Brain microvascular endothelial cell (primary cell): ENCODE measurements around the gene PDE4D.

Source experiments
- DNase-seq: peaks from one replicate; pipeline ENCODE4 v3.0.0-alpha.2; 2020
- H3K27ac ChIP-seq: fragments of 250-450 bp; sonication (Bioruptor Pico); 2 replicates; pipeline ENCODE4 v1.5.1; 2020; ENCODE audit warnings: mild to moderate bottlenecking, moderate library complexity
- H3K27me3 ChIP-seq: fragments of 250-450 bp; sonication (Bioruptor Pico); replicated peaks from 2 replicates; pipeline ENCODE4 v1.5.1; 2020; ENCODE audit warnings: mild to moderate bottlenecking
- H3K36me3 ChIP-seq: fragments of 250-450 bp; sonication (Bioruptor Pico); replicated peaks from 2 replicates; pipeline ENCODE4 v1.5.1; 2020; ENCODE audit warnings: mild to moderate bottlenecking
- H3K4me3 ChIP-seq: 2 replicates; pipeline ENCODE4 v1.5.1; 2011; ENCODE audit warnings: low read depth, mild to moderate bottlenecking, control low read depth, low read length, moderate library complexity
- CTCF ChIP-seq: IDR thresholded peaks from 2 replicates; pipeline ENCODE4 v1.5.1; 2011; ENCODE audit warnings: low read depth, mild to moderate bottlenecking, moderate library complexity, low read length, control low read depth, inconsistent platforms; ENCODE audit errors: missing control alignments
- in situ Hi-C: cut with HindIII; loops from 2 replicates; pipeline ENCODE4 v1.10.0; 2017; ENCODE audit warnings: low sequenced_read_pairs, low pct_ligation_motif_present

The PDE4D gene

GRCh38 chr5:59358005-59358861, 535.3 kb downstream of the PDE4D start:
- TF ChIP-seq CTCF: no peak
- Histone ChIP-seq H3K4me3 (no peak overlapping the region), H3K27ac (peak overlapping the region; percentile 92), H3K27me3 (no peaks in the 10 kb centered on the region), H3K36me3 (no peaks in the 10 kb centered on the region)
- in situ Hi-C loops: loop anchor here (25.0 kb wide), 1 partner anchor 171 kb away; no protein-coding TSS in a partner anchor
- DNase-seq: peak; percentile 85

DNA sequence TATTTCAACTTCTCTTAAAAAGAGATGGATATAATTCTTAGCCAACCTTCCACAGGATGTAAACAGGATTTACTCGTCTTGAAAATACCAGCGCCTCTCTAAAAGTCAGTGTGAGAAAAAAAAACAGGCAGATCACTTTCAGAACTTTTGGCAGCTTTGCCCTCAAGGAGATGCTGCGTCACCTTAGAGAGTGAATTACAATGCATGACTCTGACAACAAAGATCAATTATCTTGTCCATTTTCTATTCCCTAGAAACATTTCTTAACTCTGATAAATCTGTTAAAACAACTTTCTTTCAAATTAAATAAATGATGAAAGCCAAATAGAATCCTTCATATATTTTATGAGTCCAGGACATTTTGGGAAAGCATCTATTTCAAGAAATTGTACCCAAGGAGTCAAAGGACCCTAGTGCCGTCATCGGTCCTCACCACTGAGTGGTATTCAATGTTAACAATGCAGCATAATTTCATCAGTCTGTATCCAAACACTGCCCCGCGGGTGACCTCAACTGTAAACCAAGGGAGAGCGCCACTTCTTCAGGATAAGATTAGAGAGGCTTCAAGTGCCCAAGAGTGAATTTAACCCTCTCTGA, 536.0 kb downstream of the PDE4D start:
- Histone ChIP-seq H3K36me3 (no peaks in the 10 kb centered on the region), H3K27ac (peak overlapping the region; percentile 92), H3K27me3 (no peaks in the 10 kb centered on the region), H3K4me3 (no peak overlapping the region)
- in situ Hi-C loops: loop anchor here (25.0 kb wide), 1 partner anchor 170 kb away; no protein-coding TSS in a partner anchor
- no peak for TF ChIP-seq CTCF
- DNase-seq: peak; percentile 93

GRCh38 chr5:59356813-59357380, 536.6 kb downstream of the PDE4D start:
- DNase-seq: no peak
- peak overlapping the region; percentile 92 for H3K27ac ChIP-seq

GRCh38 chr5:59354811-59355210, 538.7 kb downstream of the PDE4D start:
- Histone ChIP-seq H3K36me3 (no peaks in the 10 kb centered on the region), H3K4me3 (no peak overlapping the region), H3K27me3 (no peaks in the 10 kb centered on the region), H3K27ac (no peak overlapping the region)
- in situ Hi-C loops: loop anchor here (25.0 kb wide), 1 partner anchor 168 kb away; no protein-coding TSS in a partner anchor
- no peak for TF ChIP-seq CTCF
- DNase-seq: no peak

More at GRCh38 chr5:59356813-59357380, 536.6 kb downstream of the PDE4D start:
- in situ Hi-C loops: loop anchor here (25.0 kb wide), 1 partner anchor 170 kb away; no protein-coding TSS in a partner anchor
- TF ChIP-seq CTCF: no peak
- H3K4me3 ChIP-seq: no peak overlapping the region
- no peaks in the 10 kb centered on the region for H3K36me3 ChIP-seq
- no peaks in the 10 kb centered on the region for H3K27me3 ChIP-seq

DNA sequence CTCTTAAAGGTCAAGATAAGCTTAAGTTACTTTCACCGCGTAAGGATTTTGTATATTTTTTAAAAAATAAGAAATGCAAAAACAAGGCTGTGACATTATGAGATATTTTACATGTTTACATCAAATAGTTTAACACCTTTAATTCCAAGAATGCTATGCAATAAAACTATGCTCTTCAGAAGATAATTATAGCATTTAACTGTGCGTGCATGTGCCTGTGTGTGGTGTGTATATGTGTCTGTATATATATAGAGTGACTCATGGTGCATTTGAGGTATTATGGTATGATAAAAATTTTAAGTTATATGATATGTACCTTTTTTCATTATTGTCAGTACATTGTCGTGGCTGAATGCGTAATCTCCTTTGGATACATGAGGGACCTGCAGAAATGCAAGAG, 539.3 kb downstream of the PDE4D start:
- Histone ChIP-seq H3K4me3 (no peak overlapping the region), H3K27me3 (no peaks in the 10 kb centered on the region), H3K36me3 (no peaks in the 10 kb centered on the region), H3K27ac (no peak overlapping the region)
- no peak for DNase-seq
- no peak for TF ChIP-seq CTCF
- in situ Hi-C loops: loop anchor here (25.0 kb wide), 1 partner anchor 167 kb away; no protein-coding TSS in a partner anchor
